ENCODE data around the gene HEPACAM.

HEPACAM gene

DNA sequence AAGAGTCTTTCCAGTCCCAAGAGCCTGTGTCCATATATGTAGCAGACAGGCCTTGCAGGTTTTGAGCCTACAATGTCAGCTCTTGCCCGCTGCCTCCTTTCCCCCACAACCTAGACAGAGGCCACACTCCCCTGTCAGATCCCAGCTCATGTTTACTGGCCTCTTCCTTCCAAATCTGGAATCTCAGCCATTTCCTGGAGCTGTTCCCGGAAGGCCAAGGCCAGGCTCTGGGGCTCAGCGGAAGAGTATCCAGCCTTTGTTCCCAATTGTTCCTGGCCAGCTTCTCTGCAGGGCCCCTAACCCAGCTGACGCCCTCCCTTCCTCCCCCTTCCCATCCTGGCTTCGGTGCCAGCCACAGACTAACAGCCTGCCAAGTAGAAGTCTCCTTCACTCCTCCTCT lies 37.1 kb downstream of the HEPACAM start:
- DNase-seq, result no peak

DNA sequence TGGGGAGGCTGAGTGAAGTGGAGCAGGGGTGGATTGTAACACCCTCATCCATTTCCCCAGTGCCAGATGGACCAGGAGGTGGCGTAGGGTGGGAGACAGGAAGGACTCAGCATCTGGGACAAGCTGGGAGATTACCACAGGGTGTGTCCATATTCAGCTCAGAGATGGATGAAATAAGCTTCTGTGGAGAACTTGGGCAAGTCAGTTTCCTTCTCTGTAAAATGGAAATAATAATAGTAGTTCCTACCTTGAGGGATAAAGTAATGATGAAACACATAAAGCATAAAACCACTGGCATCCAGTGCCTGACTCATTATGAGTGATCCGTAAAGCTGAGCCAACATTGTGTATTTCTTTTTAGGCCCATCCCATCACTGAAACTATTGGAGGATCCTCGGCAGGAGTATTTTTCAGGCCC lies 37.6 kb downstream of the HEPACAM start:
- DNase-seq, result peak; percentile 89 to 96

DNA sequence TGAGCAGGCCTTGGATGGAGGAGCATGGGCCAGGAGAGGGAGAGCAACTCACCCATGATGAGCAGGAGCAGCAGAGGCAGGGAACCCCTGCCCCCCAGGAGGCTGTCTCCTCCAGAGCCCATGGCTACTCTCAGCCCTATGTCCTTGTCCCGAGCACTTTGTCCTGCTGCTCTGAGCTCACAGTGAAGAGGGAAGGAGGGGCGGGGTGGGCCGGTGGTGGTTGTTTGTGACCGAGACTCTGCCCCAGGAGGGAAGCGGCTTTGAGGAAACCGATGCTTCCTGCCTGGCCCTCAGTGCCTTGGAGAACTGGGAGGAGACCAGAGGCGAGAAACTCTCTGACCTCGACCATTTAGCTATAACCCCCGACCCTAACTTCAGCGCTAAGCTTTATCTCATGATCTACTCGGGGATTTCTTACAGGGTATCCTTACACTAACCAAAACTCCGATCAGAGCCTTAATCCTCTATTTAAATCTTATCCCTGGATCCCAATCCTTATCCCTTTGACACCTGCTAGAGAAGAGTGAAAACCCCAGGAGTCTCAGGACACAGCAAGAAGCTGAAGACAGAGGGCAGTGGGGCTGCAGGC lies 38.1 kb downstream of the HEPACAM start, which contains the start of gene ROBO4:
TSS of gene ROBO4 (minus strand) at position 192 of the 589 bp plus-strand sequence. CDS start at position 122, 70 bp downstream.
- no peak for DNase-seq

DNA sequence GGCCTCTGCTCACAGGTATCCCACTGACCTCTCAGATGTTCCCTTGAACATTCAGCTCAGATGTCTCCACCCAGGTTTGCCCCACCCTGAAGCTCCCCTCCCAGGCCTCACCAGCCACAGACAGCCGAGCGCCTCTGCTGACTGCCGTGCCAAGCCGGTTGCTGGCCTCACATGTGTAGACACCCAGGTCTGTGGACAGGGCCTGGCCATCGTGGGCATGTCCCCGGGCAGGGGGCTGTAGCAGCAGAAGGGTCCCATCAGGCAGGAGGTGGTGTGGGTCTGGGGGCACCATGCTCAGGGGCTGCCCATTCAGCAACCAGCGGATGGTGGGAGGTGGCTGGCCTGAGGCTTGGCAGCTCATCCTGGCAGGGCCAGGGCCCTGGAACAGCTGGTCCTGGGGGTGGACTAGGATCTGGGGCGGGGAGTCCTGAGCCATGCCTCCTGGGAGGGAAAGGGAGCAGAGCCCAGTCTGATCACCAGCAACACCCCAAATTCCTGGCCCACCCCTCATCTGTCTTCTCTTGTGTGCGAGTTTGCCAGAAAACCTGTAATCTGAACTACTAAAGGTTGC lies 38.9 kb downstream of the HEPACAM start:
- DNase-seq, result peak in 1 of 2 experiments; percentile 8

DNA sequence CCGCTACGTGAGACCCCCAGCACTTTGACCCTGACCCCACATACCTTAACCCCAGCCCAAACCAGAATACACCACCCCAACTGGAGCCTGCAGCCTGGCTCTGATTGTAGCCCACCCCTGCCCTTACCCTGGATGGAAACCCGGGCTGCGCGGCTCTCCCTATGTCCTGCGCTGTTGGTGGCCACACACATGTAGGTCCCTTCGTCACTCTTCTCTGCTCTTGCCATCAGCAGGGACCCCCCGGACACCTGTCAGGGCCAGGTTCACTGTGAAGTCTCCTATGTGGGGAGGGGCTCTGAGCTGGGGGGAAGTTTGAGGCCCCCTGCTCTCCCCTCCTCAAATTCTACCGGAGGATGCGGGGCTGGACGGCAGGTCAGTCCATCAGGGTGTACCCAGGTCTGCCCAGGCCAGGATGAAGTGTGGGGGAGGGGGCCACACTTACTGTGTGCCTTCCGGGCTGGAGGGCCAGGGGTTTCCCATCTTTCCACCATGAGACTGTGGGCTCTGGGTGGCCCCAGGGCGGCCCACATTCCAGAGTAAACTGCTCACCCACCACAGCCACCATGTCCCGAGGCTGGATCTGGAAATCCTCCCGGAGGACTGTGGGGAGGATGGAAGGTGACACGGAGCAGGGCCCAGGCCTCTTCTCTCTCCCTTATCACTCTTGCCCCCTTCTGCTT lies 39.6 kb downstream of the HEPACAM start:
- DNase-seq, result no peak

DNA sequence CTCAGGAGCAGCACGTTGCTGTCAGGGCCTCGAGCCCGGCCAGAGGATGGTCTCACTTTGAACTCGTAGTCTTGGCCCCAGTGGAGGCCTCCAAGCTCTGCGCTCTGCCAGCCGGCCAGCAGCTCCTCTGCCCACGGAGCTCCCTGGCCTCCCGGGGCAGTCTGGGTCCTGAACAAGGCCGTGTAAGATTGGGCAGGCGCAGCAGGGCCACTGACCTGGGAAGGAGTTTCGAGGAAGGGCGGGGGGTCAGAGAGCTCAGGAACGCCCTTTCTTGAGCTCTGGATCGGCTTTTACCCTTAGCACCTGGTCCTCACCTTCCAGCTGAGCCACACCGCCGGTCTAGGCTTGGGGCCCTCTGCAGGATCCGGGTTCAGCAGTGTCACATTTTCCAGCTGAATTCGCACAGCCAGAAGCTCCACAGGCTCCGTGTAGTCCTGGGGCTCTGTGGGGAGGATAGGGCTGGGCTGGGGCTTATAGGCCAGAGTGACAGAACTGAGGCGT lies 40.3 kb downstream of the HEPACAM start:
- no peak for DNase-seq

DNA sequence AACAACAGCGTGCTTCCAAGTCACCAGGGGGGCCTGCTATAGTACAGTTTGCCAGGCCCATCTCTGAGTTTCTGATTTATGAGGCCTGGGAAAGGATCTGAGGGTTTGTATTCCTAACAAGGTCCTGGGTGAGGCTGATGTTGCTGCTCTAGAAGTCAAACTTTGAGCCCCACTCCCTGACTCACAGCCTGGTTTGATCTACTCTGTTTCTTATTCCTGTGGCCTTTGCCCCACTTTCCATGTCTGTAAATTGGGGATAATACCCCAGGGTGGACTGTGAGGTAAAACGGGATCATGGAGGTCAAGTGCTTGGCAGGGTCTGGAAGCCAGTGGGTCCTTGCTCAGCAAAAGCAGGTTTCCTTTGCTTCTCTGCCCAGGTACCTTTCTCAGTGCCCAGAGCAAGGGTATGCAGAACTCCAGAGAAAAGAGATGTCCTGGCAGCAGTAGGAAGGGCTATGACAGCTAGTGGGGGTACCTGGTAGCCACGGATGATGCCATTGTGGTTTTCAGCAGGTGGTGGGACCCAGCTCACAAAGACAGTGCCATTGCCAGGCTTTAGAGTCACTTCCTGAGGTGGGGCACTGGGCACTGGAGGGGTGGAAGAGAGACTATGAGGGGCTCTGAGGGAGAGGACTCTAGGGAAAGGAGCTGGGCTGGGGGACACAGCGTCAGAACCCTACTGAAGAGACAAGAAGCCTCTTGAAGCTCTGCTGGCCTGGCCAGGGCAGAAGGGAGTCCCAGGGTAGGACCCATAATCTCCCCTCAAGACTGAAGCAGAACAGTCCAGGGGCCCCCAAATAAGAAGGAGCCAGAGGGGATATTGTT lies 41.0 kb downstream of the HEPACAM start:
- DNase-seq, result no peak

DNA sequence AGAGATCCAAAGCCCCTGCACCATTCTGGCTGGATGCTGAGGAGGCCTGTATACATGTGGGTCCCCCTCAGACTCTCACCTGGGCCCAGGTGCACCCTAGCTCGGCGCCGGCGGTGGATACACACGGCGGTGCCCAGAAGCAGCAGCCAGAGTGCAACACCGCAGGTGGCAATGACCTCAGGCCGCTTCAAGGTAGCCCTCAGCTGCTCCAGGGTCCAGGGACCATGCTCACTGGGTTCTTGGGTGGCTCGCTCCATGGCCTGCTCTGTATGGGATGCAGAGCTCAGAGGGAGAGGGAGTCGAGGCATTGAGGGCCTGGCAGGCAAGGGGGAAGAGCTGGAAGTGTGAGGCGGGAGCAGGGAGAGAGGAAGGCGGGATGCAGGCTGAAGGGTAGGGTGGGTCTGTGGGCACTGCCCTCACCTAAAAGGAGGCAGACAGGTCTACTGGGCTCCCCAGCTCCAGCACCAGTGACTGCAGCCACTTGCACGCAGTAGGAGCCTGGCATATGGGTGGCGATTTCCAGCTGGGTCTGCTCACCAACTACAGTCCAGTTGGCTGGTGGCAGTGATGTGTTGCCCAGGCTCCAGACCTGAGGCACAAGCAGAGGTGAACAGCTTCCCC lies 42.0 kb downstream of the HEPACAM start:
- no peak for DNase-seq

DNA sequence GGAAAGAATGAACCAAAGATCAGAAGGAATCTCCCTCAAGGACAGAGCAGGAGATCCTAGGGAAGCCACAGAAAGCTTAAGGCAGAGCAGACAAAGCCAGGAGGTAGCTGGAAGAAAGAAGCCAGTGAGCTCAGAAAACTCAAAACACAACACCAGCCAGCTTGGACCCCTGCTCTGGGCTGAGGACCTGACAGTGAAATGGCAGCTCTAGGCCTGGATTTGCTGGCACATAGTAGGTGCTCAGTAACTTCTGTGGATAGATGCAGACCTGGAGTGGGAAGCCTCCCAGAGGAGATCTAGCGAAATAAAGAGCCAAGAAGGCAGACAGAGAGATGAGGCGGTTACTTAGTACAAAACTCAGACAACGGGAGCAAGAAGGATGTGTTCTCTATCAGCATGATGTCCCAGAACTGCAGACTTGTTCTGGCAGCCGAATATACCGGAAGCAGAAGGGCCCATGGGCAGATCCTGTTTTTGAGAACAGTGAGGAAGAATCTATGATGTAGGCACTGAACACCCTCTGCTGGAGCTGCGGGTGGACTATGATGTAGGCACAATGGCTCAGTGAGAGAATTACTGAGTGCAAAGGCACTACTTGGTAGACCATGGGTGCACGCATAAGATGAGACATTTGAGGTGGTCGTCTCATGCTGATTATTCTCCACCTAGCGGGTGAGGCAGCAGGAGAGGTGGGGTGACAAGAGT lies 42.9 kb downstream of the HEPACAM start:
- no peak for DNase-seq

DNA sequence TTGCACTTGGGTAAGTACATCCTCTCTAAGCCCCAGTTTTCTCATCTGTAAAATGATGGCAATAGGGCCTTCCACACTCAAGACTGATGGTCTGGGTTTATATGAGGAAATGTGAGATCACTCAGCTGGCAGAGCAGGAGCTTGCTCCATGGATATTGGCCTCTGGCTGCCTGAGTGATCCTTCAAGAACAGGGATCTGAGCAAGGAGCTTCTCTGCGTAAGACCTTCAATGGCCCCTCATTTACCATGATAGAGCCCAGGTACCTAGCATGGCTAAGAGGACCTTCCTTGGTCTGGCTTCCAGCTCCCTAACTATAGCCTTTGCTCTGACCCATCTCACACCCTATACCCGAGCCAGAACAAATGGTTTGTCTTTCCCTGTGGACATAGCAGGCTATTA lies 43.7 kb downstream of the HEPACAM start:
- no peak for DNase-seq

DNA sequence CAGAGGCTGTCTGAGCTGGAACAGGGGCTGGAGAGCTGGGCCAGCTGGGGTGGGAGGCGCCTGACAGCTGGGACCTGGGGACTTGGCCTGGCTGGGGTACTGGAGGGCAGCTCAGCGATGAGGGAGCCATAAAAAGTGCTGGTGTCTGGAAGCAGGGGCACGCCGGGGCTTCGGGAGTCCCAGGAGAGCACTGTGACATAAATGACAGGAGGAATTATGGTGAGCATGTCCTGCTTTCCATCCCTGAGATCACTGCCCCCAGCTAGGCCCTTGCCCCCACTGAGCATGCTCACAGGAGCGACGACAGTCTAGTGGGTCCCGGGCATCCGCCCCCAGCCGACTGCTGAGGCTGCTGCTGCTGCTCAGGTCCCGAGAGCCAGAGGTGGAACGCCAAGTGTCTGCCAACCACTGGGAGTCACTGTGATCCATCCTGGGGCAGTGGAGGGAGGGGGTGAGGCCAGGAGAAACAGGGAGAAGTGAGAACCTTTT lies 44.4 kb downstream of the HEPACAM start:
- DNase-seq, result peak; percentile 14 to 54

DNA sequence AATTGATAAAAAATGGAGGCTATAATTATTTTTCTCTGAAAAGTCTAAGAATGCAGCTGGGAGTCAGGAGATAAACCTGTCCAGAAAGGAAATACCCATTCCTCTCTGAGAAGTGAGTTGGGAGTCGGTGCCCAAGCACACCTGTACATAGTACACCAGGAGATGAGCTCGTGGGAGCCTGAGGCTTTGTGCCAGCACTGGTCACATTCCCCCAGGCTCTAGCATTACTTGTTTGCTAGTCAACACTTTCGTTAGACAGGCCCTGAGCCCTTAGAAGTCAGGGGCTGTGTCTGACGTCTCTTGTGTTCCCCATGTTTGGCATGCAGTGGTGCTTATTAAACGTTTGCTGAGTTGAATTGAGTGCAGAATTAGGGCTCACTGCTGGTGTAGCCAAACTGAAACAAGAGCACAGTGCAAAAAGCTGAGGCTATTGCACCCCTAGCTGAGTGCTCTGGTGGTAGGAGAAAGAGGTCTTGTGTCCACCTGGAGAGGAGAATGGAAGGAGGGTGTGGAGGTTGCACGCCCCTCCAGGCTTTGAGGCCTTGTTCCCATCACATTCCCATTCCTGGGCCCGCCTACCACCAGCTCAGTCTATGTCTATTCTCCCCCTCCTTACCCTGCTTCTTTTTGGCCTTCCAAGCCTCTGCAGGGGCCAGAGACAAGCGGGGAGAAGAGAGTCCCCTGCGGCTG lies 45.0 kb downstream of the HEPACAM start:
- no peak for DNase-seq

DNA sequence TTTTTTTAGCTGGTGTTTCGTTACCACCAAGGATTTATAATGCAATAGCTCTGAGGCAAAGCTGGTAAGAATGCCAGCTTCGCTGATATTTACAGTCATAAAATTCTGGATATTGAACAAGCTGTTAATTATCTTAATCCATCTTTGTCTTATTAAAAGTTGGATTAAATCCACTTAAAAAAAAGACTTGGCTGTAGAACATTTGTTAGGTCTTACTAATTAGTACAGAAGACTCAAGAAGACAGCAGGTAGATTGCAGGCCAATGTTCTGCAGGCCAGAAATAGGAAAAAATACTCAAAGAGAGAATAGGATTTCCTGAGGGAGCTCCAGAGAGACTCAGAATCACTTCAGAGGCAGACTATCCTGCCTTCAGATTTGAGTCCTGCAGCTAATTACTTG lies 45.7 kb downstream of the HEPACAM start:
- peak; percentile 12 to 50 for DNase-seq

DNA sequence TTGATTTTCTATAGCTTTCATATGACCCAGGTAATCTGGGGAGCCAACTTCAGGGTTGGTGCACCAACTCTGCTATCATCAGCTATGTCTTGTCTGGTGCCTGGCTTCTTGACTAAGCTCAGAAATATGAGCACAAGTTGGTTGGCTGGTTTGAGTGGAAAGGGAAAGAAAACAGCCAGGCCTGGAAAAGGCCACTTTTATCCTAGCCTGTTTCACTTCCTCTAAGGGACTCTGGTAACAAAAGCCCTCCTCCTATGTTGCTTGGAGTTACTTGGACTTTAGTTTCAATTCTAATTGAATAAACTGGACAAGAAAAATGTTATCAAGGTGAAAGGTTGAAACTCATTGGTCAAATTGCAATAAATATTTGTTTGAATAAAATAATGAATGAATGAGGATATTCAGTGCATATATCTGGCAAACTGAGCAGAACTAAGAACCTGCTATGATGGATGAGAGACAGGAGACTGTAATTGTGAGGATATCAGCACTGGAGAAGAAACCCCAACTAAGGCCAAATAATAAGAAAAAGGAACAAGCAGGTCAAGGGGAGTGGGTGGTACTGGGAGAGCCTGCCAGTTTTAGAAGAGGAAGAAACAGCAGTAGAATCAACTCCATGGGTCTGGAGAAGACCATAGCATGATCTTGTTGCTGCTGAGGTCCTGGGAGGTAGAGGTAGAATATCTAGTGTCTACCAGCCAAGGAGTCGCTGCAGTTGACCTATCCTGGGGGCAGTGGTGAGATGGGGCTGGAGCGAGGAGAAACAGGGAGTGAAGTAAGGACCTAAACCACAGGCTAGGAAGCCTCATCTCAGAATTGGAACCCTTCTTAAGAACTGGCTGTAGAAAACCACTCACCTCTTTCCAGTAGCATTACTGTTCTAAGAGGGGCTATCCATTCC lies 46.4 kb downstream of the HEPACAM start:
- no peak for DNase-seq

DNA sequence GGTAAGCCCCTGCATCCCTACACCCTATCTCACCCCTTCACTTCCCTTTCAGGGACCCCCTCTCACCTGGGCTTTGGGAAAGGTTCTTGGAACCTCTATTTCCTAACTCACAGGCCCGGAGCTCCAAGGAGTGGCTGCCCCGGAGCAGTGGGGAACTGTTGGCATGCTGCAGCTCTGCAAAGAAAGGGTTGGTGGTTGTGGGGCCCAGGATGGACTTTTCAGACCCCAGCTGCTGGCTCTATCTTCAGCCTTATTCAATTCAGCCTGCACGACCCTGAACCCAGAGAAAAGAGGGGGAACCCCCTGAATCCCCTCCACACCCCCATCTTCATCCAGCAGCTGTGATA lies 48.2 kb downstream of the HEPACAM start:
- no peak for DNase-seq

DNA sequence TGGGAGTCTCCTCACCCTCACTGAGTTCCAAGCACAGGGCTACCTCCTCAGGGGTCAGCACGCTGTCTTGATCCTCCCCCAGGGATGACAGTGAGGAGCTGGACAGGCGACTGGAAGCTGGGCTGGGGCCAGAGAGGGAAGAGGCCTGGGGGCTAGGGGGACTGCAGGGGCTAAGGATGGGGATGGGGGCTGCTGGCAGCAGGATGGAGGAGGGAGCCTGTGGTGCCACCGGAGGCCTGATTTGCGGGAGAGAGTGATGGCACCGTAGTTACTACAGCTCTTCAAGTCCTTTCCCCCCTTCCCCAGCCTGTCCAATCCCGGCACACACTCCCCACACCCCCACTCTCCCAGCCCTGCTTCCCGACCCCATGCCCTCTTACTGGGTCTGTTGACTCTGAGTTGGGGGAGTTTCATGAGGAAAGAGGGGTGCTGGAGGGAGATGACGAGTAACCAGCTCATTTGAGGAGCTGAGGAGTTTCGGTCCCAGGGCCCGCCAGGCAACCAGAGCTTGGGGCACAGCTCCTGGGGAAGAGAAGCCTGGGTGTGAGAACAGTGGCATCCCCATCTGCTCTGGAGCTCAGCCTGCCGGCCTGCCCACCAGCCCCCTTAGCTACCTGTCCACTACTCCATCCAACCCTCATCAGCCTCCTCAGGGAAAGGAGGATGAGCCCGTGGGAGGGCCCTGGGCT lies 48.7 kb downstream of the HEPACAM start:
- DNase-seq, result no peak

DNA sequence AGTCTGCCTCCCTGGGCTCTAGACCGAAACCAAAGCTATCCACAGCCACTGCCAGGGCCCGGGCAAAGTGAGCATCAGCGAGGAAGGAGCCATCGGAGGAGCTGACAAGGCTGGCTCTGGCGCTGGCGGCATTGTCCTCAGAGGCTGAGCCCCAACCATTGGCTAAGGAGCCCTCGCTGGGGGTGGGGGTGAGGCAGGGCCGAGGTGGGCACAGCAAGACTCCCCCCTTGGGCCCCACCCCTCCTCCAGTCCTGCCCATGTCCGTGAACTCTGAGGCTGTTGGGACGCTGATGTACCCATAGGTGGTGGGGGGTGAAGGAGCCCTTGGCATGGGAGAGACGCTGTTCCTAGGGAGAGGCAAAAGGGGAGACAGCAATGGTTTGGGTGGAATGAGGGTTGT lies 49.4 kb downstream of the HEPACAM start:
- DNase-seq, result no peak

DNA sequence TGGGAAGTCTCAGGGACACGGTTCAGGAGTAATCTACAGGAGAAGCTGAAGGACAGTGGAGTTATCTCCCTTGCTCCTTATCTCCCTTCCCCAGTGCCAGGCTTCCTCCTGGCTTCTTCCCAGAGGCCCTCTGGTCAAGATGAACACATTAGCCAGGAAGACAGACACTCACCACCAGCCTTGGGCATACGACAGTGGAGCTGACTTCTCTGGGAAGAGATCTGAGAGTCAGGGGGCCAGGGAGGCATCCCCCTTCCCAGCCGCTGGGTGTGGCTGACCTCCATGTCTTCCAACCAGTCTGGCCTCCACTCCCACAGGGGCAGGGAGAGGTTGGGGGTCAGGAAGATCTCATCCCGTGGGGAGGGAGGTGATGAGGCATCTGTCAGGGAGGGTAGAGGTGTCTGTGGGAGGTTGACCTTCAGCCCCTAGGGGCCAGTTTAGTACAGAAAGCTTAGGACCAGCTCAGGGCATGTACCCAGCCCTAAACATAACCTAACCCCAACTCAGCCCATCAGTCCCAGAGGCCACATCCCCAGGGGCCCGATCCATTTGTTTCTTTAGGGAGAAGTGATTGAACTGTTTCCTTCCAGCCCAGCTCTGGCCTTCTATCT lies 50.9 kb downstream of the HEPACAM start:
- no peak for DNase-seq

DNA sequence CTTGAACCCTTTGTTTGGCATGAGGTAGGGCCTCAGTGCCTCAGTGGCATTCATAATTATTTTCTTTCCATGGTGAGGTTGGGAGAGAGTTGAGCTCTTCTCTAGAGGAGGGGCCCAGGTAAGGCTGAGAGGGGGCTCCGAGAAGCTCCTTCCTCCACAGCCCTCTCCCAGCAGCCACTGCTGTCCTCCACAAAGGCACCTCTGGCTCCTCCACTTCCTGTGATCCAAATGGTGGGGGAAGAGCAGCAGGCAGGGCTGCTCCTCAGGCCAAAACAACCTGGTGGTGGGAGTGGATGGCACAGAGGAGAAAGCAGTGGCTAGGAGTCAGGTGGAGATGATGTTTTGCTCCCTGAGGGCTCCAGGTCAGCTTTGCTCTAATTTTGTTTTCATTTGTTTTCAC lies 51.5 kb downstream of the HEPACAM start:
- no peak for DNase-seq

All from NCI-H524 (cell line).